HG03135 (cell line): ENCODE results near the gene PTH2R.
"Not testable (repeated sequence)": the region's sequence is repeated elsewhere in the genome, so short reads cannot be mapped to it uniquely, and the experiment has no call there.

Source experiments
- ATAC-seq: cut with Tn5 transposase; IDR thresholded peaks from one replicate; pipeline ENCODE4 v1.9.1; 2021; ENCODE audit warnings: mild to moderate bottlenecking, moderate library complexity; ENCODE audit not compliant: unreplicated experiment

The PTH2R gene

DNA sequence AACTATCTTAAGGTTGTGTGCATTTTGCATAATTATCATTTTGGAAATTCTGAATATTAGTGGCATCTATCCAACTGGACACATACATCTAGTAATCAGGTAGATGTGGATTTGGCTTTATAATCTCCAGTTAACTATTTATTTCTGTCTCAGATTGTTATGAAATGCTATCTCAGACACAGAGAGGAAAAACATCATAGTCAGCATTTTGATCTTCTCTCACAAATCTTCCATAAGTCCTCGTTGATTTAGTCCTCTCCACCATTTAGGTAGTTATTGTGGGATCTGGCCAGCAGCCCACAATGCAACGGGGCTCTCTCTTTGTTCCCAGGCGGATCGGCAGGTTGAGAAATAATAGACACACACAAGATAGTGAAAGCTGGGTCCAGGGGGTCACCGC is 75.4 kb downstream of the PTH2R start:
- not testable (repeated sequence) for ATAC-seq

DNA sequence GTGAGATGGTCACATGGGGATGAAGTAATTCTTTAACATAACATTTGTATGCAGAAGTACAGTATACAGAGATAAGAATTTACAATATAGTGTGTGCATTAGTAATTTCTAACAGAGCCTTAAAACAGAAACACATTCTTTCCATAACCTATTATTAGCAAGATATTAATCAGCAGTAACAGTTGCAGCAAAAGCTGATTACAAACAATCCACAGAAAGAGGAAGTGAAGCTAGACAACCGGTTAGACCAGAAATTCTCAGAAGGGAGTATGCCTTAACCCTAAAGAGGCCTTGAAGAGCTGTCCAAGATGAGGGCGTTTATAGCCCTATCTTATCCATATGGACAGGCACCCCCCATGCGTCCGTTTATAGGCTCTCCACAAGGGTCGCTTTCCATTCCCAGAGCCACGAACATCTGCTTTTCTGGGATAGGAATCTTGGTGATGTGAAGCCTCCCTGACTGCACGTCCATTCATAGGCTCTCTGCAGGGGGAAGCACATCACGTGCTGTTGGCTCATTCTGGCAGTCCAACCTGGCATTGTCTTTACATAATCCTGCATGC is 75.9 kb downstream of the PTH2R start:
- ATAC-seq = not testable (repeated sequence)

DNA sequence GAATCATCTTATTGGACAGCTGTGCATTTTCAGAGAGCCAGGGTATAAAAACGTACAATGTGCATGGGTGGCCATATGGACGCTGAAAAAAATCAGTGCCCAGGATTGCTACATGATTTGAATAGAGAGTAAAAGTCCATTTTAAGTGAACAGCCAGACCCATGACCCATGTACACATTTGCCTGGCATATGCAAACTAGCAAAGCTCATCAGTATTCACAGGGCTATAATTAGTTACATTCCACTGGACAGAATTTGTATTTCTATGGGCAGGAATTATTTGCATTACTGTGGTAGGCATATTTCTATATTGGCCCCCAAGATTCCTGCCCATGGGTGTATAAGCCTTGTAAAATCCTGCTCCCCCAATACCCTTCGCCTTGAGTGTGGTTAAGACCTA is 78.8 kb downstream of the PTH2R start:
- no peak for ATAC-seq

DNA sequence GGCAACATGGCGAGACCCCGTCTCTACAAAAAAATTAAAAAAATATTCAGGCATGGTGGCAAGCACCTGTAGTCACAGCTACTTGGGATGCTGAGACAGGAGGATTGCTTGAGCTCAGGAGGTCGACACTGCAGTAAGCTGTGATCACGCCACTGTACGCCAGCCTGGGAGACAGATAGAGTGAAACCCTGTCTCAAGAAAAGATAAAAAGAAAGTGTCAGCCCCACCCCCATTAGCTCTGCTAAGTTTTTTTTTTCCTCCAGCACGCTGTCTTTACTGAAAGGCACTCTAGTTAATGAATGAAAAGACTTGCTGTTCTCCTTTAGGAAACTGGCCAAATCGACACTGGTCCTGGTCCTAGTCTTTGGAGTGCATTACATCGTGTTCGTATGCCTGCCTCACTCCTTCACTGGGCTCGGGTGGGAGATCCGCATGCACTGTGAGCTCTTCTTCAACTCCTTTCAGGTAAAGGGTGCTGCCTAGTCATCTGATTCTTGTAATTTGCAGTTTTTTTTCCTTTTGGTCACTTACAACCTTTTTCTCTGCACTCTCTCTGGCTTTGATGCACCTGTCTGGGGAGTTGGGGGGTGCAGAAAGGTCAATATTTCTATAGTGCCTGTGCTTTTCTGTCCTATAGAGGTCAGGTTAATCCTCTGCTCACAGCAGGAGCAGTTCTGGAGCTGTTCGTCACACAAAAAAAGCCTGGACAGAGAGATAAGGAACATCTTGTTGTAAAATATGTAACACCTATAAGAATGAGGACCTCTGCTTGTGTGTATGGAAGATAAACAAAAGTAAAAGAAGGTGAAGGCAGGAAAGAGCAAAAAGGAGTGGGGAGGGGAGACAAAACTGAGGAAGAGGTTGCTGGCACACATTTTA is 82.3 kb downstream of the PTH2R start:
- ATAC-seq = no peak

DNA sequence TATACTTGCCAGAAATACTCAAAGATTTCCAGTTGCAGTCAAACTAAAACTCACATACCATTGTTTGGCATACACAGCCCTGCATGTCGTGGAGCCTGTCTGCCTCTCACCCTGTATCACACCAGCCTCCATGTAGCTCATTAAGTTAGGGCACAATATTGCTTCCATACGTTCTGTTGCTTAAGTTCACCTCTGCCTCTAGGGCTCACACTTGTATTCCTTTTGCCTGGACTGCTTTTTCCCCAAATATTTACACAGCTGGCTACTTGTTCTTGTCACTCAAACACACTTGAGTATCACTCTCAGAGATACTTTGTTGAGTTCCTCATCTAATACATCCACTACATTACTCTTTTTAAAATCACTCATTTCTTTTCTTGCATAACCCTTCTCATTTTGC is 83.1 kb downstream of the PTH2R start:
- no peak for ATAC-seq

DNA sequence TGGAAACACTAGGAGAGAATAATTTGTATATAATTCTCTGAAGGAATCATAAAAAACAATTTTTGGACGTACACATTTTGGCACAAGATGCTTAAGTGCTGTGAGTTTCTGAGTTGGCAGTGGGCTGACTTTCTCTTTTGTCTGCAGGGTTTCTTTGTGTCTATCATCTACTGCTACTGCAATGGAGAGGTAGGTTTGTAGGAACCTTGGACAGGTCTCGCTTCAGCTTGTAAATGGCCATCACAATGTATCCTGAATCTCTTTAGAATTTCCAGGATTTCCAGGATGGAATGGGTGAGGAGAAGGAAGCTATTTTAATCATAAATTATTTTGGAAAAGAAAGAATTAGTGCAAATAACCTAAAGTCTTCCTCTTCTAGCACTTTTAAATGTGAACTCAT is 83.9 kb downstream of the PTH2R start:
- no peak for ATAC-seq

DNA sequence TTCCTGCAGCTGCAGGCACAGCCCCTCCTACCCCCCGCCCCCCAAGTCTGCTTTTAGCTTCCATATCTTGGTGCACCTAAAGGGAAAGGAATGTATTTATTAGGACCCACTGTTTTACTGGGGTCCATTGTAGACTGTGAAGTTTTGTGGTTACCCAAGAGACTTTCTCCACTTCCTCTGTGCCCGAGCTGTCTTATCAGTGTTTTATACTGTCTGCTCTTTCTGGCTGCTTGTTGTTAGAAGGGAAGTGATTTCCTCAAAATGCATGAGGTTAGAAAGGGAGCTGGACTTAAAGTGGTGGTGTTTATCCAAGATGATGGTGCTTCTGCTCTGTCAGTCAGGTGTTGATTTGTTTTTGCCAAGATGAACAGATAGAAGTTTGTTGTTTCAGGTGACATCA is 85.0 kb downstream of the PTH2R start:
- no peak for ATAC-seq

DNA sequence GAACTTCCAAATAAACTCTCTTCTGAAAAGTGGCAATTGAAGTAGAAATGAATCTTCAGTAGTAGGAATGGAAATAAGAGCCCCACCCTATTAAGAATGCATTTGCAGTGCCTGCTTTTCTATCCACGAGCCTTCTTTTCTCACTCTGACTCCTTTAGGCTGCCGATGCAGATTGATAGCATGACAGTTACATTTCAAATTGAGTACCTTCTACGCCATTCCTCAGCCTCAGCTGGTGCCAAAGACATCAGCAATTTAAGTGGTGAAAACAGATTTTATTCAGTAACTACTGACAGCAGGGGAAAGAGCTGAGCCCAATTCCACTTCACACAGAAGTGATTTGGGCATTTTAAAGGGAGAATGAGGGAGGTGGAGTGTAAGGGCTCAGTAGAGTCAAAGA is 85.5 kb downstream of the PTH2R start:
- no peak for ATAC-seq

DNA sequence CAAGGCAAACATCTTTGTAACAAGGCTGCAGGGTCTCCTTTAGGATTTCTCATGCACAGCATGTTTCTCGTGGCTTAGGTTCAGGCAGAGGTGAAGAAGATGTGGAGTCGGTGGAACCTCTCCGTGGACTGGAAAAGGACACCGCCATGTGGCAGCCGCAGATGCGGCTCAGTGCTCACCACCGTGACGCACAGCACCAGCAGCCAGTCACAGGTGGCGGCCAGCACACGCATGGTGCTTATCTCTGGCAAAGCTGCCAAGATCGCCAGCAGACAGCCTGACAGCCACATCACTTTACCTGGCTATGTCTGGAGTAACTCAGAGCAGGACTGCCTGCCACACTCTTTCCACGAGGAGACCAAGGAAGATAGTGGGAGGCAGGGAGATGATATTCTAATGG is 86.6 kb downstream of the PTH2R start:
- no peak for ATAC-seq

DNA sequence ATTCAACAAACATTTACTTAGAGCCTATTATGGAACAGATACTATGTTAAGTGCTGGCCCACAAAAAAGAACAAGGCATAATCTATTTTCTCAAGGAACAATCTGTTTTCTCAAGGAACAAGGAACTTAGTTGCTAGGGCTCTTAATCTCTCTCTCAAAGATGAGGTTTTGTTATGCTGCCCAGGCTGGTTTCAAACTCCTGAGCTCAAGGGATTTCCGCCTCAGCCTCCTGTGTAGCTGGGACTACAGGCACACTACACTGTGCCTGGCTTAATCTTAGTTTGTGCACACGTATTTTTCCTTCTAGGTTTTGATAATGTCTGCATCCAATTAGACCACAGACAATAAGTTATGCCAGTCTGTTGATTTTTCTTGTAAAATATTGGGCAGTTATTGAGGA is 89.5 kb downstream of the PTH2R start:
- no peak for ATAC-seq

DNA sequence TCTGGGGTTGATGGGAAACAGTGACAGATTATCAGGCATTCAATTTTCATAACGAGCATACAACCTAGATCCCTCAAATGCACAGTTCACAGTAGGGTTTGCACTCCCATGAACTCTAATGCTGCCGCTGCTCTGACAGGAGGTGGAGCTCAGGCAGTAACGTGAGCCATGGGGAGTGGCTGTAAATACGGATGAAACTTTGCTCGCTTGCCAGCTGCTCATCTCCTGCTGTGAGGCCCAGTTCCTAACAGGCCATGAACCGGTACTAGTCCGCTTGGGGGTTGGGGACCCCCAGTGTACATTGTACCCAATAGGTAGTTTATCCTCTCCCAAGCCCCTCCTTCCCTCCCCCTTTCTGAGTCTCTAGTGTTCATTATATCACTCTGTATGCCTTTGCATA is 94.6 kb downstream of the PTH2R start:
- no peak for ATAC-seq

DNA sequence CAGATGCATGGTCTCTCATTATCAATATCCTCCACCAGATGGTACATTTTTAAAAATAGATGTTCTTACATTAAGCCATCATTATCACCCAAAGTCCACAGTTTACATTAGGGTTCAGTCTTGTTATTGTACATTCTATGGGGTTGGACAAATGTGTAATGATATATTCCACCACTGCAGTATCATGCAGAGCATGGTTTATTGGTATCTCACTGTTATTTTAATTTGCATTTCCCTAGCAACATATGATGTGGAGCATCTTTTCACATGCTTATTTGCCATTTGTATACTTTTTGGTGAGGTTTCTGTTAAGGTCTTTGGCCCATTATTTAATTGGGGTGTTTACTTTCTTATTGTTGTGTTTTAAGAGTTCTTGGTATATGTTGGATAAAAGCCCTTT is 95.7 kb downstream of the PTH2R start:
- ATAC-seq = no peak

DNA sequence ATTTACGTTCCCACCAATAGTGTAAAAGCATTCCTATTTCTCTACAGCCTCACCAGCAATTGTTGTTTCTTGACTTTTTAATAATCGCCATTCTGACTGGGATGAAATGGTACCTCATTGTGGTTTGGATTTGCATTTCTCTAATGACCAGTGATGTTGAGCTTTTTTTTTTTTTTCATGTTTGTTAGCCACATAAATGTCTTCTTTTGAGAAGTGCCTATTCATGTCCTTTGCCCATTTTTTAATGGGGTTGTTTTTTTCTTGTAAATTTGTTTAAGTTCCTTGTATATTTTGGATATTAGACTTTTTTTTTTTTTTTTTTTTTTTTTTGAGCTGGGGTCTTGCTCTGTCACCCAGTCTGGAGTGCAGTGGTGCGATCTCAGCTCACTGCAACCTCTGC is 98.8 kb downstream of the PTH2R start:
- ATAC-seq = not testable (repeated sequence)

DNA sequence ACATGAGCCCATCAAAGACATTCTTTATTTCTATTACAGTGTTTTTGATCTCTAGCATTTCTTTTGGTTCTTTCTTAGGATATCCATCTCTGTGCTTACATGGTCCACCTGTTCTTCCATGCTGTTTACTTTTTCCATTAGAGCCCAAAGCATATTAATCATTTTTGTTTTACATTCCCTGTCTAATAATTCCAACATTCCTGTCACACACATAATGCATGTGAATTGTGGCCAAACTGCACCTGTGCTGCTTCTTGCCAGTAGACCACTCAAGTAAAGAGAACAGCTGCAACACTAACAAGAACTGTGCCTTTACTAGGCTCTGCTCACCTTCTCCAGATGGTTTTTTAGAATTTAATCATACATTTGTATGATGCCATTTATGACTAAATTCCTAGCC is 103.0 kb downstream of the PTH2R start:
- ATAC-seq = no peak

DNA sequence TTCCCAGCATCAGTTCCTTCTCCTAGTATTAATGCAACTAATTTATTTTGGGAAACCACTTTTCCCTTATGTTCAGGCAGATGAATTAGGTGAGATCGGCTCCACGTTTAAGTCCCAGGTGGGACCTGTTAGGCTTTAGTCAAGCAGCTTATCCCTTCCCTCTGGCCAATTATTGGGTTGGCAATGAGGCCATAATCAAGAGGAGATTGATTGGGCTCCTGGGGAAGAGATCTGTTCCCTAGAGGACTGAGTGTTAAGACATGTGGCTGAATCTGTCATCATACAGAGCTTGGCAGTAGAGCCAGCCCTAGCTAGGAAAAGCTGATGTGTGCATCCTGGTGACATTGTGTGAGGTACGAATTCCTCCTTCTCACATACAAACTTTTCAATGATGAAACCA is 104.4 kb downstream of the PTH2R start:
- ATAC-seq = no peak

DNA sequence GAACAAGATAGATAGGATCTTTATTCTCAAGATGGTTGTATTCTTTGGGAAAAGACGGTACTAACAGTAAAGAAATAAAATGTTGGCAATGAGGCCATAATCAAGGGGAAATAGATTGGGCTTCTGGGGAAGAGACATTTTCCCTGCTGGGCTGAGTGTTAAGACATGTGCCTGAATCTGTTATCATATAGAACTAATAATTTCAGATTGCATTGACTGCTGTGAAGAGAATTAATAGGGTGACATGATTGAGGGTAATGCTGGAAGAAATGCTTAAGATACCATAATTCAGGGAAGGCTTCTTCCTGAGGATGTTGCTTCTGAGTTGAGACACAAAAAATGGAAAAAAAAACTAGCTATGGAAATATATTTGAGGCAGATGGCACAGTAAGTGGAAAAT is 105.0 kb downstream of the PTH2R start:
- ATAC-seq = no peak

DNA sequence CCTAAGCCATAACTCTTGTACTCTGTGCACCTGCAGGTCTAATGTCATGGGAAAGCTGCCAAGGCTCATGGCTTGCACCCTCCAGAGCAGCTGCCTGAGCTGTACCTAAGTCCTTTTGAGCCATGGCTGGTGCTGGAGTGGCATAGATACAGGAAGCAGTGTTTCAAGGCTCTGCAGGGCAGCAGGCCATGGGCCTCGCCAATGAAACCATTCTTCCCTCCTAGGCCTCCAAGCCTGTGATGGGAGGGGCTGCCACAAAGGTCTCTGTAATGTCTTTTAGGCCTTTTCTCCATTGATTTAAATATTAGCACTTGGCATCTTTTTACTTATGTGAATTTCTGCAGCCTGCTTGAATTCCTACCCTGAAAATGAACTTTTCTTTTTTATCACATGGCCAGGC is 108.5 kb downstream of the PTH2R start:
- no peak for ATAC-seq

DNA sequence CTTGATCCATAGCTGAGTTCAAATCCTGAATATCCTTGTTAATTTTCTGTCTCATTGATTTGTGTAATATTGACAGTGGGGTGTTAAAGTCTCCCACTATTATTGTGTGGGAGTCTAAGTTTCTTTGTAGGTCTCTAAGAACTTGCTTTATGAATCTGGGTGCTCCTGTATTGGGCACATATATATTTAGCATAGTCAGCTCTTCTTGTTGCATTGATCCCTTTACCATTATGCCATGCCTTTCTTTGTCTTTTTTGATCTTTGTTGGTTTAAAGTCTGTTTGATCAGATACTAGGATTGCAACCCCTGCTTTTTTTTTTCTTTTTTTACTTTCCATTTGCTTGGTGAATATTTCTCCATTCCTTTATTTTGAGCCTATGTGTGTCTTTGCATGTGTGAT is 116.5 kb downstream of the PTH2R start:
- not testable (repeated sequence) for ATAC-seq

DNA sequence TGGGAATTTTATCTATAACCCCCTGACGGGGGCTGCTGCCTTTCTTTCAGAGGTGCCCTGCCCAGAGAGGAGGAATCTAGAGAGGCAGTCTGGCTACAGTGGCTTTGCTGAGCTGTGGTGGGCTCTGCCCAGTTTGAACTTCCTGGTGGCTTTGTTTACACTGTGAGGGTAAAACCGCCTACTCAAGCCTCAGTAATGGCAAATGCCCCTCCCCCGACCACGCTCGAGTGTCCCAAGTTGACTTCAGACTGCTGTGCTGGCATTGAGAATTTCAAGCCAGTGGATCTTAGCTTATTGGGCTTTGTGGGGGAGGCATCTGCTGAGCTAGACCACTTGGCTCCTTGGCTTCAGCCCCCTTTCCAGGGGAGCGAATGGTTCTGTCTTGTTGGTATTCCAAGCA is 118.6 kb downstream of the PTH2R start:
- not testable (repeated sequence) for ATAC-seq

DNA sequence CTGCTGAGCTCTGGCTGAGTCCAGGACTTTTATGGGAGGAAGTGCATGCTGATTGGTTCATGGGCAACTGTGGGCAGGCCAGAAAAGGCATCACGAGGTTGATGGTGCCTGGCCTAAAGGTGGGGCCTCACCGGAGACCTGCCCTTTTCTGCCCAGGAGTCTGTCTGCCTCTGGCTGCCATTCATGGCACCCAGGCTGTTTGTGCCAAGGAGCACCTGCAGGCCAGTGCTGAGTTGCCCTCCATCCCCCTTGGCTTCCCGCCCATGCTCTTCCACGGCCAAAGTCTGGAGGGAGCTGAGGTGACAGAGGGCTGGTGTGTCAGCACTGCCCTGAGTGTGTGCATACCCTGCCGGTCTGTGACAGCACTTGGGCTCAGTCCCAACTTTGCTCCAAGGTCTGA is 123.2 kb downstream of the PTH2R start:
- no peak for ATAC-seq

DNA sequence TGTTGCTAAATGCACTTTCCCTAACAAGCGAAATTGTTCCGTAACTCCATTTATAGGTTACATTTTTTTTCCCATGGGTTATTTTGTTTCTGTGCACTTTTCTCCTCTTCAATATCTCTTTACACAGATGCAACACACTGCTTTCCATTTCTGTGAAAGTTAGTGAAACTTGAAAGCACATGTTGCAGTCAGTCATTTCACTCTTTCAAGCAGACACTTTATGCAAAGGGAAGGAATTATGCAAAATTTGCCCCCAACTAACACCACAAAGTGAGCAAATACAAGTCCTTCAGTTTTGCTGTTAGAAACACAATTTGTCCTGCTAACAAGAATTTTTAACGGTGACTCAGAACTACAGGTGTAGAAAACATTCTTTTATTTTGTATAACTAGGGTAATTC is 124.8 kb downstream of the PTH2R start:
- no peak for ATAC-seq

DNA sequence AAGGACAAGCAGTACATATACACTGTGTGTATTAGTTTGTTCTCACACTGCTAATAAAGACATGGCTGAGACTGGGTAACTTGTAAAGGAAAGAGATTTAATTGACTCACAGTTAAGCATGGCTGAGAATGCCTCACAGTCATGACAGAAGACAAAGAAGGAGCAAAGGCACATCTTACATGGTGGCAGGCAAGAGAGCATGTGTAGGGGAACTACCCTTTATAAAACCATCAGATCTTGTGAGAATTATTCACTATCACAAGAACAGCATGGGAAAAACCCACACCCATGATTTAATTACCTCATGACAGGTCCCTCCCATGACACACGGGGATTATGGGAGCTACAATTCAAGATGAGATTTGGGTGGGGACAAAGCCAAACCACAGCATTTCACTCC is 129.0 kb downstream of the PTH2R start:
- not testable (repeated sequence) for ATAC-seq
